Activated T-cell treated with anti-CD3 and anti-CD28 coated beads, Interleukin-2, amount 50 U/mL, for 4 hours (primary cell): ENCODE measurements around the gene ATP8B4. TPM values are rescaled to one million over a fixed set of nuclear protein-coding genes. Genes with fewer than 3 reads are reported as not detected.
A peak's percentile ranks its signal among the peaks of the same experiment; 100 is the strongest.
"Not testable (repeated sequence)": the region's sequence is repeated elsewhere in the genome, so short reads cannot be mapped to it uniquely, and the experiment has no call there.

Experiments used
- ATAC-seq, 2 donors: fragments of 200-7000 bp; cut with Tn5 transposase; one replicate each; pipeline ENCODE4 v1.10.0; 2021
- DNase-seq: peaks from one replicate; pipeline ENCODE4 v3.0.0-alpha.2; 2020
- H3K27me3 Mint-ChIP-seq: one replicate; pipeline ENCODE4 v1.8.0; 2021; ENCODE audit warnings: low read depth, mixed read lengths
- H3K36me3 Mint-ChIP-seq: one replicate; pipeline ENCODE4 v1.8.0; 2022; ENCODE audit warnings: mixed read lengths; ENCODE audit not compliant: insufficient read depth
- H3K4me1 Mint-ChIP-seq: one replicate; pipeline ENCODE4 v1.8.0; 2021; ENCODE audit warnings: low read depth, mixed read lengths
- H3K4me3 Mint-ChIP-seq: one replicate; pipeline ENCODE4 v1.8.0; 2021; ENCODE audit warnings: mild to moderate bottlenecking, moderate library complexity, mixed read lengths
- H3K9me3 Mint-ChIP-seq: one replicate; pipeline ENCODE4 v1.8.0; 2021; ENCODE audit warnings: mixed read lengths
- total RNA-seq, 3 donors: library from RNA; stranded (reverse); gene quantifications; one replicate each; pipeline ENCODE4 v1.2.1, GENCODE V29; 2021

Gene ATP8B4
- total RNA-seq, 3 donors from 2014 or later: 1.4 to 2.7 (median 1.4) TPM

DNA sequence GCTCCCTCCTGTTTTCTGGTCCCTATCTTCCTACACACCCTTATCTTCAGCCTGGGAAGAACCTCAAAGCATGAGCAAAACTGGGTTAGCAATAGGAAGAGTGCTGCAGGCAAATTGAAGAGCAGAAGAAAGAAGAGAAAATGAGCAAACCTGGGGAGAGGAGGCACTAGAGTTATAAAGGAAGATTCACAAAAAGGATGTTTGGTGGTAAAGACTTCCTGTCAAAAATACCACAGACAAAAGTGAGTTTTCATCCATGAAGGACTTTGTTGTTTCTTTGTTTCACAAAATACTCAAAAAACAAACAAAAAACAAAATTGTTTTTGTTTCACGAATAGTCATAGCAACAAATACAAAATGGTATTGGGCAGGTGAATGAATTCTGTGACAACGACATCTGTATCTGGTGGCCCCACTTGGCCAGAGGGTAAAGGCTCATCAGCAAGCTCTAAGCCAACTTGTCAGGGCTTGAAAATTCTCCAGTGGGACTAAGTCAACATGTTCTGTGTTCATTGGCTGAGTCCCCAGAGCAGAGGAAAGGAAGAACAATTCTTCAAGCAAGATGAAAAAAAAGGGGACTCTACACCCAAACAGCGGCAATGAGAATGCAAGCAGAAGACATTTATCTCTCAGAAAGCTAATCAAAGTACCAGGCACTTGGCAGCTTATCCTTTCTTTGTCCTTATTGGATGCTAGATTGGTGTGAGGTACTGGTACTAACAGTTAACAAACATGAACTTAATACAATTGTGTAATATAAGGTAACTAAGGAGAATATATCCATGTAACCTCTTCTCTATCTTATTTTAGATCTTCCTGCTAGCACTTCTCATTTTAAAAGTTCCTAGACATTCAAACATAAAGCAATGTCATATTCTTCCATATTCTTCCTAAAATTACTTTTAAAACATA is 9.7 kb downstream of the ATP8B4 start:
- ATAC-seq (no peak), DNase-seq (no peak)
- H3K4me1 Mint-ChIP-seq: peaks cover 23% of the 10 kb centered on the region
- no peak overlapping the region for H3K4me3 Mint-ChIP-seq
- no peaks in the 10 kb centered on the region for H3K36me3 Mint-ChIP-seq
- no peaks in the 10 kb centered on the region for H3K9me3 Mint-ChIP-seq
- H3K27me3 Mint-ChIP-seq: peaks cover 6% of the 10 kb centered on the region

DNA sequence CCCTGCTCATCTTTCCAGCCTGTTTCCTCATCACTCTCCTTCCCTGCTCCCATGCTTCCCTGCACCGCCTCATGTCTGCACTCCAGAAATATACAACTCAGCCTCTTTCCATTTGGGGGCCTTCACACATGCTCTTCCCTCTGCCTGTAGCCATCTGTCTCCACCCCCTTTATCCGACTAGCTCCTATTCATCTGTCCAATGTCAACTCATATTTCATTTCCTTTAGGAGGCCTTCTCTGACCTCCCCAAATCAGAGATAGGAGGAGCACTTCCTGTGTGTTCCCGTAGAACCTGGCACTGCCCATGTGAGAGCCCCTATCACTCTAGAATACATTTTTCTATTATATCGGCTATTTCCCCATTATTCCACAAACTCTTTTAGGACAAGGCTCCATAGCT is 10.6 kb downstream of the ATP8B4 start:
- Mint-ChIP-seq H3K27me3 (peaks cover 6% of the 10 kb centered on the region), H3K4me3 (no peak overlapping the region), H3K4me1 (peaks cover 23% of the 10 kb centered on the region), H3K9me3 (no peaks in the 10 kb centered on the region), H3K36me3 (no peaks in the 10 kb centered on the region)
- ATAC-seq (no peak), DNase-seq (no peak)

DNA sequence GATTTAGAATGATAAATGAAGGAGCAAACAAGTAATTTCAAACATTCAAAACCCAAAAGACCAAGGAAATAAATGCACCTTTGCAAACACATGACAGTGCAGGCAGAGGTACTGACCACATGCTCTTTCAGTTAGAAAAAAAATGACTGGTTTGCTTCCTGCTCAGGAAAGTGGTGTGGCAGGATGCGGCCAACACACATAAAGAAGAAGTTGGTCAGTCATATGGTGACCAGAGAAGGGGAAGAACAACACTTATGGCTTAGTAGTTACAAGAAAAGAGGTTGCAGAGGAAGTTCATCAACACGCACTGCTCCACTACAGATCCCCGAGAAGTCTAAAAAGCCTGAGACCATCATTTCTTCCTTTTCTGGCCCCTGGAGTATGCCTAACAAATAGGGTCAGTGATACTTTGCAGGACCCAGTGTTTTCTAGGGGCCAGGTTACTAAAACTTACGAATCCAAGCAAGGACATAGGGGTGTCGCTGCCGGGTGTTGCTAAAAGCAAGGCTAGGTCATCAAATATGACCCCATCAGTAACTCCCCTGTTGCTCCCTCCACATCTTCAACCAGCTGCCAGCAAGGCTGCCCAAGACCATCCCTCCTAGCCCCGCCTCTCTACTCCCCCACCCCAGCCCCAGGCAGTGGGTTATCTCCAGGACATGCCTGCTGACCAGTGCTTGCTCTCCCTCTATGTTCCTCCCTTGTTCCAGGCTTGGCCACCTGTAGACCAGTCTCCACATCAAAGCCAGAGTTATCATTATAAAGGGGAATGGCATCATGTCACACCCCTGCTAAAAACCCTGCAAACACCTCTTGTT is 11.2 kb downstream of the ATP8B4 start:
- no peaks in the 10 kb centered on the region for H3K9me3 Mint-ChIP-seq
- no peak for DNase-seq
- peak; percentile 18 to 74 for ATAC-seq
- peaks cover 3% of the 10 kb centered on the region for H3K27me3 Mint-ChIP-seq
- no peak overlapping the region for H3K4me3 Mint-ChIP-seq
- no peaks in the 10 kb centered on the region for H3K36me3 Mint-ChIP-seq
- H3K4me1 Mint-ChIP-seq: peaks cover 23% of the 10 kb centered on the region

DNA sequence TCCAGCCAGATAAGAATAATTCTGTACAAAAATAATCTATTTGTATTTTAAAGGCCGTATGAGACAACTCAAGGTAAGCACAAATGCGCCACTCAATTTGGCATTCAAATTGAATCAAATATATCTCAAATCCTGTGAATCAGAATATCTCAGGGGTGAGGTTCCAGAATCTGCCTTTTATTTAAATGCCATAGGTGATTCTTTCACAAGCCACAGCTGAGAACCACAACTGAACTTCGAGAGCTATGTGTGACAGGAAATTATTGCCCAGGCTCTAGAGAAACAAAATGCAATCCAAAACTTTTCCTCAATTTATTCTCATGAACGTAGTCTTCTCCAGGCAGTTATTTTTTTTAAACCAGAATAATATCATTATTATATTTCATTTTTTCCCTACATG is 11.9 kb downstream of the ATP8B4 start:
- Mint-ChIP-seq H3K4me1 (peaks cover 23% of the 10 kb centered on the region), H3K4me3 (no peak overlapping the region)

DNA sequence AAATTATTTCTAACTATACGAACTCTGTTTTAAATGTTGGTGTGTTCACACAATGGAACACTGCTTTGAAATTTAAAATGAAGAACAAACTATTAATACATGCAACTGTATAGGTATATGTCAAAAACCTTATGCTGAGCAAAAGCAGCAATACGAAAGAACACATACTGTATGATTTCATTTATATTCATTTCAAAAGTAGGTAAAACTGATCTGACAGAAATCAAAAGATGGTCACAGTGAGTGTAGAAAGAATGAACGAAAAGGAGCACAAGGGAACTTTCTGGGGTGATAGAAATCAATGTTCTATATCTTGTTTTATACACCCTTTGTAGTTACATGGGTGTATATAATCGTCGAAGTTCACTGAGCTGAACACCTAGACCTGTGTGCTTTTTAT is 12.6 kb downstream of the ATP8B4 start:
- Mint-ChIP-seq H3K9me3 (no peaks in the 10 kb centered on the region), H3K4me3 (no peak overlapping the region), H3K36me3 (no peaks in the 10 kb centered on the region), H3K4me1 (peaks cover 23% of the 10 kb centered on the region), H3K27me3 (no peaks in the 10 kb centered on the region)
- ATAC-seq: no peak
- DNase-seq: no peak

More for the DNA sequence above, 11.9 kb downstream of the ATP8B4 start:
- no peaks in the 10 kb centered on the region for H3K36me3 Mint-ChIP-seq
- no peaks in the 10 kb centered on the region for H3K9me3 Mint-ChIP-seq
- ATAC-seq: no peak
- no peak for DNase-seq
- H3K27me3 Mint-ChIP-seq: no peaks in the 10 kb centered on the region

DNA sequence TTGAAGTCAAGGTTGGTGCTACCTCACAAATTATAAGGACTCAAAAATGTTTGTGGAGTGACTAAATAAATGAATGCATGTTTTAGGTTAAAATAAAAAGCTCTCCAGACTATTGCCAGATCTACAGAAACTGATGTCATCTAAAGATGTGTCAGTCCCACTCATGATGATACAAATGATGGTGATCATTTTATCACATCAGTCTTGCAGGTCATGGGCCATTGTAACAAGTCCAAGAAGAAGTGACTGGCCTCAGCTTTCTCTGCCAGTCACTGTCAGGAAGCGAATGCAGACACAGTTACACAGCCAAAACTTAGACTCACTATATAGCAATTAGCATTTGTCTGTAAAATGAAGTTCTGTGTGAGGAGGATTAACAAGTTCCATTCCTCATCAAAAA is 18.5 kb downstream of the ATP8B4 start:
- H3K36me3 Mint-ChIP-seq: no peaks in the 10 kb centered on the region
- DNase-seq (no peak), ATAC-seq (no peak)
- H3K9me3 Mint-ChIP-seq: no peaks in the 10 kb centered on the region
- no peaks in the 10 kb centered on the region for H3K4me1 Mint-ChIP-seq
- peaks cover 8% of the 10 kb centered on the region for H3K27me3 Mint-ChIP-seq
- no peak overlapping the region for H3K4me3 Mint-ChIP-seq

DNA sequence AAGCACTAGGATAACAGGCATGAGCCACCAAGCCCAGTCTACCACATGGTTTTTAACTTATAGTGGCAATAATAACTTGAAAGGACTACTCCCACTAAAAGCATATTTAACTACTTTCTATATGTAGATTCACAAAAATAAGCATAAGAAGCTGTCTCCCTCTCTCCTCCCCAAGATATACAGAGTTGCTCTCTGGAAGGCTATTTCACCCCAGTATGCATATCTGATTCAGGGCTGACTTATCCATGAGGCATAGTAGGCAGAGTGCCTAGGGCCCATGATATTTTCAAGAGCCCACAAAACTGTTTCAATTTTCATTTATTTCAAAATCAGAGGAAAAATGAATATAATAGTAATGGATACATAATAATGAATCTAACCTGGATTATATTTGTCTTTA is 20.5 kb downstream of the ATP8B4 start:
- no peak for ATAC-seq
- DNase-seq: no peak
- Mint-ChIP-seq H3K4me3 (no peak overlapping the region), H3K36me3 (no peaks in the 10 kb centered on the region), H3K9me3 (no peaks in the 10 kb centered on the region), H3K4me1 (no peaks in the 10 kb centered on the region), H3K27me3 (peaks cover 10% of the 10 kb centered on the region)

DNA sequence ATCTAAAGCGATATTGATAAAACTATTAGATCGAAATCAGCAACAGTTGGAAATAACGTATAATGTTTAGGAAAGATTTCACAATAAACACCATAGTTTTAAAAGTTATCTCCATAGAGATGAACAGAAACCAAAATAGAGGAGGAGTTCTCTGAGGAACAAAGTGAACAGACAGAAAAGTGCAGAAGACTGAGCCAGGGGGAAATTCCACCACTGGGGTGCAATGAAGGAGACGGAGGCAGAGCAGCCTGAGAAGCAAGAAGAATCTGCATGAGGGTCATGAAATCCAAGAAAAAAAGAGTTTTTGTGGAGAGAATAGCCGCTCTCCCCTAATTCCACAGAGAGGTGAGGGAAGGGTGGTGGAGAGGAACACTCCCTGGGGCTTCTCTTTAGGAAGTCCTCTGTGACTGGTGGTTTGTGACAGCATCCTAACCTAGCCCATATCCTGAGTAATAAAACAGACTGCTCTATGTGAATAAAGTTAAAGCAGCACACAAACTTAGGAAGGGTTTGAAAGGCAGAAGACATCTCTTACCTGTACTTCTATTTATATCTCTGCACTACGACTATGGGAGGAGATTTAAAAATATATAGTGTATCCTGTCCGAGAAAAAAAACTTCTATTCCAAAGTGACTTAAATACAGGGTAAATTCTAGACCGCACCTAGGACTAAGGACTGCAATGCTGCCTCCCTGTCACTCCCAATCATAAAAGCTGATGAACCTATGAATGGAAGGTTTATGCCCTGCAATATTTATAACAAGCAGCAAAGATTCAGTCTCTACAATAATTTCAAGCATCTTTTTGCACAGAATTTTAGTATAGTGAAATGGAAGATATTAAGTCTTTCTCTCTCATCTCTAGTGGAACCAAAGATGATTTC is 22.9 kb downstream of the ATP8B4 start:
- no peaks in the 10 kb centered on the region for H3K9me3 Mint-ChIP-seq
- H3K36me3 Mint-ChIP-seq: no peaks in the 10 kb centered on the region
- H3K27me3 Mint-ChIP-seq: peaks cover 9% of the 10 kb centered on the region
- no peaks in the 10 kb centered on the region for H3K4me1 Mint-ChIP-seq
- ATAC-seq (no peak), DNase-seq (no peak)
- H3K4me3 Mint-ChIP-seq: no peak overlapping the region

DNA sequence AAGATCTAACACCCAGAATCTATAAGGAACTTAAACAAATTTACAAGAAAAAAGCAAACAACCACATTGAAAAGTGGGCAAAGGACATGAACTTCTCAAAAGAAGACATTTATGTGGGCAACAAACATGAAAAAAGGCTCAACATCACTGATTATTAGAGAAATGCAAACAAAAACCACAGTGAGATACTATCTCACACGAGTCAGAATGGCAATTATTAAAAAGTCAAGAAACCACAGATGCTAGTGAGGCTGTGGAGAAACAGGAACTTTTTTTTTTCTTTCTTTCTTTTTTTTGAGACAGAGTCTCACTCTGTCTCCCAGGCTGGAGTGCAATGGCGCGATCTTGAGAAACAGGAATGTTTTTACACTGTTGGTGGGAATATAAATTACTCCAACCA is 29.6 kb downstream of the ATP8B4 start:
- not testable (repeated sequence) for H3K9me3 Mint-ChIP-seq, H3K4me1 Mint-ChIP-seq, H3K27me3 Mint-ChIP-seq, DNase-seq, H3K36me3 Mint-ChIP-seq, H3K4me3 Mint-ChIP-seq, ATAC-seq

DNA sequence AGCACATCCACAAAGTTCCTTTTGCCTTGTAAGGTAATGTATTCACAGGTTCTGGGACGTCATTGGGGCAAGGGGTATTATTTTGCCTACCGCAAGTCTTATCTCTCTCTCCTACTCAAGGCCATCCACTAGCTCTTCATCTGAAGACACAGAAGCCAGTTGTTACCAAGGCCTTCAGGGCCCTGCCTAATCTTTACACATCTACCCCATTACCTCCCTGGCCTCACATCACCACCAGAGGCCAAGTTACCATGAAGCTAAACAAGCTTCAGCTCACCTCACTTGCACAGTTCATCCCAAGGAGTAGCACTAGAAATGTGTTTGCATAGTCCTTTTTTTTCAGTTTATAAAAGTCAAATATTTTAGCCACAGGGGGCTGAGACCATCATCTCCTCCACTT is 34.1 kb downstream of the ATP8B4 start:
- no peaks in the 10 kb centered on the region for H3K4me1 Mint-ChIP-seq
- peaks cover 3% of the 10 kb centered on the region for H3K27me3 Mint-ChIP-seq
- no peak overlapping the region for H3K4me3 Mint-ChIP-seq
- H3K36me3 Mint-ChIP-seq: no peaks in the 10 kb centered on the region
- no peaks in the 10 kb centered on the region for H3K9me3 Mint-ChIP-seq
- DNase-seq: no peak
- ATAC-seq: no peak

DNA sequence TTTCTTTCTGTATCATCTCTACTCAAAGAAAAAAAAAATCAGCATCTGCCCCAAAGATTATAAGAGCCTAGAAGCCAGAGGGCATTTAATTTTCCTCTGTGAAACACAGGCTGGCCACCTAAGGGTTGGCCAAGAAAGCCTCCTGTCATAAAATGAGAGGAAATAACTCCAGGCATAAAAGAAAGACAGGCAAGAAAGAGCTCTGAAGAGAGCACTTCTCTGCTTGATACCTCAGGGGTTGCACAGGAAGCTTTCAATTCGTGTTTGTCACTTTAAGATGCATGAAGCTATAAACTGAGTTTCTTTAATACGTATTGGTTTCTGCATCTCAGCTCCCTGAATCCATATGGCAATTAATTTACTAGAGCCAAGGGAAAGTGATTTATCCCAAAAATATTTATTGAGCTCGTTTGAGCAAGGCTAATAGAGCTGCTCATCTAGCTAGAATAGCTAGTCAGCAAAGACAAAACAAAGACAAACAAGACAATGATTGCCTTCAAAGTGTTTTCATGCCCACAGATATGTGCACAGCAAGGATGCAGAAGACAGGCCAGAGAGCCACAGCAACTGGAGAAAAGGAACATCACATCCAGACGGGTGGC is 35.5 kb downstream of the ATP8B4 start:
- H3K27me3 Mint-ChIP-seq: peaks cover 3% of the 10 kb centered on the region
- no peaks in the 10 kb centered on the region for H3K36me3 Mint-ChIP-seq
- ATAC-seq (no peak), DNase-seq (no peak)
- no peaks in the 10 kb centered on the region for H3K4me1 Mint-ChIP-seq
- H3K4me3 Mint-ChIP-seq: no peak overlapping the region
- H3K9me3 Mint-ChIP-seq: no peaks in the 10 kb centered on the region

DNA sequence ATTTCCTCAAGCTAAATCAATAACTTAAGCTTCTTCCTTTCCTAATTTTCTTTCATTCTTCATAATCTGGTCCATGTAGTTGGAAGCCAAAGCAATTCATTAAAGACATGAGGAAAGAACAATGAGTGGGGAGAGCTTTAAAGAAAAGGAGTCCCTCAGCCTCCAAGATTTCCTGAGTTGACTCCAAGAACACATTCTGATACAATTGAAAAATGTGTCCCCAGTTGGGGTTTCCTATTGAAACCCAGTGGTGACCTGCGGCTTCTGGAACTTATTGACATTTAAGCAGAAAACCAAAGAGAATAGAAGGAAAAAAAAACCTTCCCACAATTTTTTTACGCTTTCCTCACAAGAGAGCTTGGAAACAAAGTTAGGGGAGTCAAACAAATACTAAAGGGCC is 37.0 kb downstream of the ATP8B4 start:
- Mint-ChIP-seq H3K4me1 (no peaks in the 10 kb centered on the region), H3K9me3 (no peaks in the 10 kb centered on the region), H3K27me3 (no peaks in the 10 kb centered on the region), H3K36me3 (no peaks in the 10 kb centered on the region), H3K4me3 (no peak overlapping the region)
- DNase-seq: no peak
- no peak for ATAC-seq

DNA sequence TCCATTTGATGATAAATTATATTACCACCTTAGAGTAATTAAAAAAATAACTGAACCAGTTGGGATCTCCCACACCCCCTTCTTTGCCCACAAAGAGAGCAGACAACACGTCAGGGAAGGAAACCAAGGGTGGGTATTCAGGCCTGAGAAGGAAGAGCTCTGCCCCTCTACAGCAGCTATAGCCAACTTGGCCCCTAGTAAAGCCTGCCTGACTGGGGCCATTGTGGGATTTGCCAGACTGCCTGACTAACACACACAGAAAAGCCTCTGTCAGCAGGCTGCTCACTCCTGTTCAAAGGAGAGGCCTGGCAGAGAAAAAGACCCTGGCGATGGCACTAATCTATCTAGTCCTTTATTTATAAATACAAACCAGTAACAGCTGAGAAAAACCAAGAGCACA is 41.4 kb downstream of the ATP8B4 start:
- no peaks in the 10 kb centered on the region for H3K9me3 Mint-ChIP-seq
- H3K36me3 Mint-ChIP-seq: no peaks in the 10 kb centered on the region
- DNase-seq (no peak), ATAC-seq (no peak)
- H3K27me3 Mint-ChIP-seq: no peaks in the 10 kb centered on the region
- no peaks in the 10 kb centered on the region for H3K4me1 Mint-ChIP-seq
- H3K4me3 Mint-ChIP-seq: no peak overlapping the region

DNA sequence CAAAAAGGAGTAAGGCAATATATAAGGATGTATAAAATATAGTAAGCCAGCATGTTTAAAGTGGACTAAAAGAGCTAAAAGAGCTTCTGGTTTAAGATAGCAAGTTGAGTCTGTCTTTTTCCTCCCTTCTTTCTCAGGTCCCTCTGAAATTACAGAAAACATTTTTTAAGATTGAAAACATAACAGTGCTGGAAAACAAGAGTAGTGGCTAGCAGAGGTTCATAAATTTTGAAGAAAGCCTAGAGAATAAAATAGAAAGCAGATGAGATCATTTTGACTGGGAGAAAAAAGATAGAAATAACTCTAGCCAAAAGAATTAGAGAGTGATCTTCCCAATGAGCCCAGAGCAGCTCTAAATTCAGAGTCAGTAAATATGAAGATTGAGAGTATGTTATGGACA is 41.9 kb downstream of the ATP8B4 start:
- no peak for DNase-seq
- peaks cover 2% of the 10 kb centered on the region for H3K27me3 Mint-ChIP-seq

More for the DNA sequence above, 41.9 kb downstream of the ATP8B4 start:
- Mint-ChIP-seq H3K36me3 (no peaks in the 10 kb centered on the region), H3K4me3 (no peak overlapping the region), H3K4me1 (no peaks in the 10 kb centered on the region), H3K9me3 (no peaks in the 10 kb centered on the region)
- no peak for ATAC-seq
